Calu3 (cell line): ENCODE measurements around the gene ZNF620. TPM values are rescaled to one million over a fixed set of nuclear protein-coding genes. Genes with fewer than 3 reads are reported as not detected.

ENCODE experiments used
- BruUV-seq: library from RNA; stranded (reverse); fragments of 400-500 nt; replicated peaks from 2 replicates; lab custom pipeline; 2021; lab: Mats Ljungman, UMichigan
- CTCF ChIA-PET: fragments of 300-600 bp; sonication (Branson Sonifier 250); formaldehyde crosslinking; loops from one replicate; lab custom pipeline; 2022; ENCODE audit warnings: antibody characterized with exemption; lab: Charles Lee
- DNase-seq: peaks from one replicate; pipeline ENCODE4 v3.0.0; 2022
- H3K27ac Mint-ChIP-seq: one replicate; pipeline ENCODE4 v1.8.0; 2022; ENCODE audit warnings: mixed read lengths; ENCODE audit not compliant: unreplicated experiment
- H3K27me3 Mint-ChIP-seq: one replicate; pipeline ENCODE4 v1.8.0; 2022; ENCODE audit warnings: mixed read lengths; ENCODE audit not compliant: unreplicated experiment
- H3K36me3 Mint-ChIP-seq: one replicate; pipeline ENCODE4 v1.8.0; 2022; ENCODE audit warnings: mild to moderate bottlenecking, moderate library complexity, mixed read lengths; ENCODE audit not compliant: insufficient read depth, unreplicated experiment
- H3K4me1 Mint-ChIP-seq: one replicate; pipeline ENCODE4 v1.8.0; 2022; ENCODE audit warnings: mild to moderate bottlenecking, low read depth, mixed read lengths; ENCODE audit not compliant: unreplicated experiment
- H3K4me3 Mint-ChIP-seq: one replicate; pipeline ENCODE4 v1.8.0; 2022; ENCODE audit warnings: mild to moderate bottlenecking, low read depth, moderate library complexity, mixed read lengths; ENCODE audit not compliant: unreplicated experiment
- H3K9me3 Mint-ChIP-seq: one replicate; pipeline ENCODE4 v1.8.0; 2022; ENCODE audit warnings: low read depth, mixed read lengths; ENCODE audit not compliant: unreplicated experiment
- intact Hi-C: fragments of 100-400 bp; cut with micrococcal nuclease; formaldehyde crosslinking; loops from one replicate; pipeline ENCODE4 v1.10.0; 2022; ENCODE audit not compliant: unreplicated experiment
- total RNA-seq: library from RNA; stranded (reverse); gene quantifications from 2 replicates; pipeline ENCODE4 v1.2.3, GENCODE V29; 2022
- TF ChIP-seq, protein P1 (sequence below): fragments of 200-600 bp; IDR thresholded peaks from one replicate; pipeline ENCODE4 v1.8.0; 2022; ENCODE audit warnings: antibody characterized with exemption; ENCODE audit not compliant: unreplicated experiment

Gene ZNF620
- total RNA-seq, 1 experiment from 2014 or later, result 13.6 TPM

DNA sequence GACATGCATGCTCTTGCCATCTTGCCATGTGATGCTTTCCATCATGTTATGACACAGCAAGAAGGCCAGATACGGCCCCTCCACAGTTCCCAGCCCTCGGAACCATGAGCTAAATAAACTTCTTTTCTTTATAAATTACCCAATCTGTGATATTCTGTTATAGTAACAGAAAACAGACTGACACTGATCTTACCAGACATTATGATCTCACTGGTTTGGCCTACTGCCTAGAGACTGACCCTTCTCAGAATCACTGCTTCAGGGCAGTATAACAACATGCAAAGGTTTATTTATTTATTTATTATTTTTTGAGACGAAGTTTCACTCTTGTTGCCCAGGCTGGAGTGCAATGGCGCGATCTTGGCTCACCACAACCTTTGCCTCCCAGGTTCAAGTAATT, 14.9 kb upstream of the ZNF620 start:
- DNase-seq, result no peak
- peaks cover 5% of the 10 kb centered on the region for H3K9me3 Mint-ChIP-seq

DNA sequence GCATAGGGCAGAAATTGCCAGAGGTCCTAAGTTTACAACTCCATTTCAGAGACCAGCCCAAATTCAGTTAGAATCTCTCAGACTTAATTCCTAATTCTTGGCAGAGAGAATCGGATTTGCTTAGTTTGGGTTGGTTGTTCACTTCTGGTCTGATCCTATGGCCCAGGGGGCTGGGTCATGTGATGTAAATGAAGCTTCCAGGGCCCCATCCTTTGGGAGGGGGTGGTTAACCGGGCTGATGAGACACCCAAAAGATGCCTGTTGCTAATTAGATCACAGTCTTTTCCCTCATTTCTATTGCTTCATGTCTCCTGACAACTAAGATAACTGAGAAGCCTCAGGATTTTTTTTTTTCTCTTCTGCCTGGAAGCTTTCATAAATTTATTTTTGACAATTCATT, 11.1 kb upstream of the ZNF620 start:
- Mint-ChIP-seq H3K27ac (no peak overlapping the region), H3K4me3 (no peak overlapping the region), H3K36me3 (no peaks in the 10 kb centered on the region), H3K9me3 (no peaks in the 10 kb centered on the region), H3K4me1 (no peaks in the 10 kb centered on the region), H3K27me3 (no peaks in the 10 kb centered on the region)
- CTCF ChIA-PET, result no interaction called here
- TF ChIP-seq, protein P1, sequence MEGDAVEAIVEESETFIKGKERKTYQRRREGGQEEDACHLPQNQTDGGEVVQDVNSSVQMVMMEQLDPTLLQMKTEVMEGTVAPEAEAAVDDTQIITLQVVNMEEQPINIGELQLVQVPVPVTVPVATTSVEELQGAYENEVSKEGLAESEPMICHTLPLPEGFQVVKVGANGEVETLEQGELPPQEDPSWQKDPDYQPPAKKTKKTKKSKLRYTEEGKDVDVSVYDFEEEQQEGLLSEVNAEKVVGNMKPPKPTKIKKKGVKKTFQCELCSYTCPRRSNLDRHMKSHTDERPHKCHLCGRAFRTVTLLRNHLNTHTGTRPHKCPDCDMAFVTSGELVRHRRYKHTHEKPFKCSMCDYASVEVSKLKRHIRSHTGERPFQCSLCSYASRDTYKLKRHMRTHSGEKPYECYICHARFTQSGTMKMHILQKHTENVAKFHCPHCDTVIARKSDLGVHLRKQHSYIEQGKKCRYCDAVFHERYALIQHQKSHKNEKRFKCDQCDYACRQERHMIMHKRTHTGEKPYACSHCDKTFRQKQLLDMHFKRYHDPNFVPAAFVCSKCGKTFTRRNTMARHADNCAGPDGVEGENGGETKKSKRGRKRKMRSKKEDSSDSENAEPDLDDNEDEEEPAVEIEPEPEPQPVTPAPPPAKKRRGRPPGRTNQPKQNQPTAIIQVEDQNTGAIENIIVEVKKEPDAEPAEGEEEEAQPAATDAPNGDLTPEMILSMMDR, result no peak
- intact Hi-C loops, result no loop called here
- no TSS peak for BruUV-seq
- no peak for DNase-seq

More for the DNA sequence above, 14.9 kb upstream of the ZNF620 start:
- Mint-ChIP-seq H3K27me3 (no peaks in the 10 kb centered on the region), H3K4me3 (no peak overlapping the region), H3K4me1 (no peaks in the 10 kb centered on the region), H3K27ac (no peak overlapping the region), H3K36me3 (no peaks in the 10 kb centered on the region)
- intact Hi-C loops, result no loop called here
- BruUV-seq, result no TSS peak
- CTCF ChIA-PET, result no interaction called here
- TF ChIP-seq, protein P1, result no peak

DNA sequence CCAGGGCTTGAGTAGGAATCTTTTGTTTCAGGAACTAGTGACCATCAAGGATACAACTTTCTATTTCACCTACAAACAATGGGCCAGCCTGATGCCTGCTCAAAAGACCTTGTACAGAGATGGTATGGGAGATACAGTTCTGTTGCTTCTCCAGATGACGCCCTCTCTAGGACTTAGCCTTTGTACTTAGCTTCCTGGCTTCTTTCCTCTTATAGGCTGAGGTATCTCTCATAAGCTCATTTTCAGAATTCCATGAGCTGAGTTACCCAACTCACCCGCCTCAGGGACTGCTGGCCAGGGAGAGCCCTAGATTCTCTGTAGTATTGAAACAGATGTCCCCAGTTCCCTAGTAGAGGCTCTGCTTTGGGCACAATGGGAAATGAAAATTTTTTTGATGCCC, 8.6 kb upstream of the ZNF620 start:
- H3K9me3 Mint-ChIP-seq, result no peaks in the 10 kb centered on the region
- no peak overlapping the region for H3K27ac Mint-ChIP-seq
- no peak overlapping the region for H3K4me3 Mint-ChIP-seq
- H3K27me3 Mint-ChIP-seq, result no peaks in the 10 kb centered on the region
- no peaks in the 10 kb centered on the region for H3K36me3 Mint-ChIP-seq
- BruUV-seq, result no TSS peak
- TF ChIP-seq, protein P1, result no peak
- intact Hi-C loops, result no loop called here
- DNase-seq, result no peak
- H3K4me1 Mint-ChIP-seq, result no peaks in the 10 kb centered on the region
- CTCF ChIA-PET, result no interaction called here

DNA sequence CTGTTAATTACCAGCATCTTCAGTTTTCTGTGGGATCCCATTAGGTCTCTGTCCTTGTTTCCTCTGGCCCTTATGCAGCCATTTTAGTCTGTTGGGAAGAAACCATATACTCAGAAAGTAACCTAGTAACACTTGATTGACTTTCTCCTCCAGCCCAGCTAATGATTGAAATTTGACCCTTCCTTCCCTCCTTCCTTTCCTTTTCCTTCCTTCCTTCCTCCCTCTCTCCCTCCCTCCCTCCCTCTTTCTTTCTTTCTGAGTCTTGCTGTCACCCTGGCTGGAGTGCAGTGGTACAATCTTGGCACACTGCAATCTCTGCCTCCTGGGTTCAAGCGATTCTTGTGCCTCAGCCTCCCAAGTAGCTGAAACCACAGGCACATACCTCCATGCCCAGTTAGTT, 5.9 kb upstream of the ZNF620 start:
- no peaks in the 10 kb centered on the region for H3K9me3 Mint-ChIP-seq
- CTCF ChIA-PET, result no interaction called here
- H3K4me1 Mint-ChIP-seq, result no peaks in the 10 kb centered on the region
- peaks cover 5% of the 10 kb centered on the region for H3K36me3 Mint-ChIP-seq
- H3K27me3 Mint-ChIP-seq, result no peaks in the 10 kb centered on the region
- no peak for DNase-seq
- intact Hi-C loops, result no loop called here
- no peak overlapping the region for H3K4me3 Mint-ChIP-seq
- no peak overlapping the region for H3K27ac Mint-ChIP-seq
- no TSS peak for BruUV-seq
- TF ChIP-seq, protein P1, result no peak
